Upper lobe of right lung (tissue), 1 donor: ENCODE data around the gene GDPD5. TPM values are rescaled to one million over a fixed set of nuclear protein-coding genes. Genes with fewer than 3 reads are reported as not detected.

Source experiments
- ATAC-seq: fragments of 200-7000 bp; cut with Tn5 transposase; one replicate; pipeline ENCODE4 v1.9.1; 2020; ENCODE audit warnings: mild to moderate bottlenecking, moderate library complexity
- DNase-seq: peaks from one replicate; pipeline ENCODE4 v3.0.0-alpha.2; 2020
- H3K27ac ChIP-seq: fragments of 200-600 bp; one replicate; pipeline ENCODE4 v1.8.0; 2022
- H3K27me3 ChIP-seq: fragments of 200-600 bp; one replicate; pipeline ENCODE4 v1.8.0; 2022; ENCODE audit warnings: mild to moderate bottlenecking
- H3K36me3 ChIP-seq: fragments of 200-600 bp; one replicate; pipeline ENCODE4 v1.8.0; 2022
- H3K4me1 ChIP-seq: fragments of 200-600 bp; one replicate; pipeline ENCODE4 v1.8.0; 2022
- H3K4me3 ChIP-seq: fragments of 200-600 bp; one replicate; pipeline ENCODE4 v1.8.0; 2022; ENCODE audit warnings: mild to moderate bottlenecking
- H3K9me3 ChIP-seq: fragments of 200-600 bp; one replicate; pipeline ENCODE4 v1.8.0; 2022
- CTCF ChIP-seq: fragments of 200-600 bp; IDR thresholded peaks from one replicate; pipeline ENCODE4 v1.8.0; 2022; ENCODE audit warnings: antibody characterized with exemption
- intact Hi-C: fragments of 100-400 bp; cut with DNase I; formaldehyde crosslinking; loops from one replicate; pipeline ENCODE4 v1.11.0; 2022
- total RNA-seq: library from RNA; stranded (reverse); fragmentation: NEBNext Ultra II Directional; extraction: Animal tissue kit (Norgen Biotek cat#: 25700); gene quantifications from one replicate; pipeline ENCODE4 v1.2.1, GENCODE V29; 2021
- donor health status: DM: no; HTN: yes; CAD: no; lungs with severe emphysema.

GDPD5 gene
- total RNA-seq, 1 donor from 2014 or later, result 19.3 TPM

GRCh38 chr11:75518771-75519653 is 6.7 kb downstream of the GDPD5 start:
- DNase-seq, result no peak
- H3K4me3 ChIP-seq, result no peak overlapping the region
- intact Hi-C loops, result no loop called here
- no peaks in the 10 kb centered on the region for H3K36me3 ChIP-seq
- H3K27ac ChIP-seq, result no peak overlapping the region
- no peaks in the 10 kb centered on the region for H3K9me3 ChIP-seq
- TF ChIP-seq CTCF, result no peak
- no peaks in the 10 kb centered on the region for H3K27me3 ChIP-seq
- peaks cover 2% of the 10 kb centered on the region for H3K4me1 ChIP-seq
- no peak for ATAC-seq

GRCh38 chr11:75518204-75518549 is 7.6 kb downstream of the GDPD5 start:
- DNase-seq, result no peak
- no peaks in the 10 kb centered on the region for H3K36me3 ChIP-seq
- no peaks in the 10 kb centered on the region for H3K27me3 ChIP-seq
- no peaks in the 10 kb centered on the region for H3K9me3 ChIP-seq
- no peak overlapping the region for H3K4me3 ChIP-seq
- no peak for ATAC-seq
- no peak for TF ChIP-seq CTCF
- intact Hi-C loops, result no loop called here
- H3K27ac ChIP-seq, result no peak overlapping the region
- H3K4me1 ChIP-seq, result no peaks in the 10 kb centered on the region

- Histone ChIP-seq H3K4me3 (no peak overlapping the region), H3K27me3 (no peaks in the 10 kb centered on the region), H3K27ac (no peak overlapping the region), H3K4me1 (no peaks in the 10 kb centered on the region), H3K9me3 (no peaks in the 10 kb centered on the region), H3K36me3 (no peaks in the 10 kb centered on the region)
- DNase-seq (no peak), ATAC-seq (no peak)
- TF ChIP-seq CTCF, result no peak
- intact Hi-C loops, result no loop called here
Observed at GRCh38 chr11:75516886-75517285, 8.9 kb downstream of the GDPD5 start.

- no peaks in the 10 kb centered on the region for H3K4me1 ChIP-seq
- no peaks in the 10 kb centered on the region for H3K9me3 ChIP-seq
- H3K27ac ChIP-seq, result no peak overlapping the region
- DNase-seq, result no peak
- no peak overlapping the region for H3K4me3 ChIP-seq
- no peaks in the 10 kb centered on the region for H3K27me3 ChIP-seq
- no peak for TF ChIP-seq CTCF
- no peaks in the 10 kb centered on the region for H3K36me3 ChIP-seq
- intact Hi-C loops, result no loop called here
- no peak for ATAC-seq
Observed at GRCh38 chr11:75516140-75516539, 9.6 kb downstream of the GDPD5 start.

DNA sequence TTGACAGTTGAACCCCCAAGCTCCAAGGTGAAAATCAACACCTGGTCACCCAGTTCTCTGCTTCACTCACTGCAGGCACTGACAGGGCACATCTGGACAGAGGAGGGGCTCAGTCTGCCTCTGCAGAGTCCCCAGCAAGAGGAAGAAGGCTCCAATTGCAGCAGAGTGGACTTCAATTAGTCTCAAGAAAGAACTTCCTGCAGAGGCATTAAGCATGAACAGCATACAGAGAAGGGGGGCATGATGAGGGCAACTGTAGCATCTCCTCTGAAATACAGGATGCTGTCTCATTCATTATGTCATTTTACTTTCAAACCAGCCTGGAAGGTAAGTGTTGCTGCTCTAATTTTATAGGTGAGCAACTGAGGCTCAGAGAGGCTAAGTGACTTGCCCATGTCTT is 11.1 kb downstream of the GDPD5 start:
- no peak overlapping the region for H3K4me3 ChIP-seq
- no peak overlapping the region for H3K27ac ChIP-seq
- H3K9me3 ChIP-seq, result no peaks in the 10 kb centered on the region
- no peaks in the 10 kb centered on the region for H3K27me3 ChIP-seq
- intact Hi-C loops, result no loop called here
- ATAC-seq (no peak), DNase-seq (no peak)
- peaks cover 4% of the 10 kb centered on the region for H3K4me1 ChIP-seq
- H3K36me3 ChIP-seq, result no peaks in the 10 kb centered on the region
- TF ChIP-seq CTCF, result no peak
